Neutrophil (primary cell): ENCODE results near the gene CSTF2T.

Experiments
- H3K27ac ChIP-seq: fragments of 200-600 bp; sonication (generic); 2 replicates; pipeline ENCODE4 v1.5.1; 2016; ENCODE audit warnings: mild to moderate bottlenecking, moderate library complexity
- H3K27me3 ChIP-seq: fragments of 200-600 bp; sonication (generic); 2 replicates; pipeline ENCODE4 v1.6.0; 2016; ENCODE audit warnings: mild to moderate bottlenecking
- H3K36me3 ChIP-seq: fragments of 200-600 bp; sonication (generic); 2 replicates; pipeline ENCODE4 v1.5.1; 2017
- H3K4me1 ChIP-seq, 2 experiments: fragments of 200-600 bp in 1 of 2; sonication (generic) in 1 of 2; 1 replicate in 1 of 2; 2 replicates in 1 of 2; pipeline versions ENCODE4 v1.5.1 to v1.6.1; 2013 to 2016; ENCODE audit warnings: low read depth in 1 of 2, low read length in 1 of 2, mild to moderate bottlenecking in 1 of 2, moderate library complexity in 1 of 2; ENCODE audit not compliant: control insufficient read depth in 1 of 2, insufficient read depth in 1 of 2
- H3K4me3 ChIP-seq, 2 experiments: fragments of 200-600 bp in 1 of 2; sonication (generic) in 1 of 2; 1 replicate in 1 of 2; 2 replicates in 1 of 2; pipeline ENCODE4 v1.5.1; 2013 to 2016; ENCODE audit warnings: low read depth in 1 of 2, low read length in 1 of 2, mild to moderate bottlenecking in 1 of 2, moderate library complexity in 1 of 2
- H3K9me3 ChIP-seq: fragments of 200-600 bp; sonication (generic); 2 replicates; pipeline ENCODE4 v1.5.1; 2016
- CTCF ChIP-seq: fragments of 200-600 bp; sonication (generic); IDR thresholded peaks from 2 replicates; pipeline ENCODE4 v1.5.1; 2016; ENCODE audit warnings: antibody characterized with exemption

CSTF2T gene

DNA sequence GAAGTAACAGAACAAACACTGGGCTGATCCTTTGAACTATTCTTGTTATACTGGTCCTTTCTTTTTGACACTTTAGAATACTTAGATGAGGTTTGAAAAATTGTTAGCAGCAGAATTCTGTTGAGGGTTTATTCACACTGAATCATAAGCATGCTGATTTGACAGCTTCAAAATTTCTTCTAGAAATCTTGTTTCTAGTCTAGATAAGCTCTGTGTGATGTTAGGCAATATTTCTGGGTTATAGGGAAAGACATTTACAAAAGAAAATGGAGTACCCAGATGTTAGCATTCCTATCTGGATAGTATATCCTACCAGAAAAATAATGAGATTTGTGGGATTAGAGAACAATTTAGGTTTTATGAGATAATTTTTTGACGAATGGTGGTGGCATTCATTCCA lies 12.1 kb downstream of the CSTF2T start:
- no peak overlapping the region for H3K27ac ChIP-seq
- TF ChIP-seq CTCF, result no peak
- no peak overlapping the region for H3K4me3 ChIP-seq
- H3K4me1 ChIP-seq, result no peaks in the 10 kb centered on the region
- no peaks in the 10 kb centered on the region for H3K36me3 ChIP-seq
- no peaks in the 10 kb centered on the region for H3K9me3 ChIP-seq
- no peaks in the 10 kb centered on the region for H3K27me3 ChIP-seq

DNA sequence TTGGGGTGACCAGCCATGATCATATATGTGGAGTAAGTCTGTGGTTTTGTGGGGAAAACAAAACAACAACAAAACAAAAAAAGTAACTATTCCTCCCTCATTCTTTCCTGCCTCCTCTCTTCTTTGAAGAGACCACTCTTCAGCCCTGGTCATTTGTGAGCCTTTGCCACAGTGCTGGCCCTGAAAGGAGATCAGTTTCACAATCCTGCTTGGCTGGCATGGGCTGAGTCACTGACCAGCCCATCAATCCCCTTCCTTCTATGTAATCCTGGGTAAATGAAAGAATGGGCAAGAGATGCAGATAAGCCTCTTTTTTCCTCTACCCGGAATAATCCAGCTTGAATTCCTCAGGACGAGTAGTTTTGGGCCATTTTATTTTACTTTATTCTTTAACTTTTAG lies 13.6 kb downstream of the CSTF2T start:
- Histone ChIP-seq H3K36me3 (no peaks in the 10 kb centered on the region), H3K27me3 (no peaks in the 10 kb centered on the region), H3K4me3 (no peak overlapping the region), H3K4me1 (no peaks in the 10 kb centered on the region), H3K9me3 (no peaks in the 10 kb centered on the region), H3K27ac (no peak overlapping the region)
- no peak for TF ChIP-seq CTCF

GRCh38 chr10:51683031-51683691 lies 16.2 kb downstream of the CSTF2T start:
- Histone ChIP-seq H3K9me3 (no peaks in the 10 kb centered on the region), H3K36me3 (no peaks in the 10 kb centered on the region), H3K27me3 (no peaks in the 10 kb centered on the region), H3K4me3 (no peak overlapping the region), H3K27ac (no peak overlapping the region), H3K4me1 (no peaks in the 10 kb centered on the region)
- TF ChIP-seq CTCF, result no peak

DNA sequence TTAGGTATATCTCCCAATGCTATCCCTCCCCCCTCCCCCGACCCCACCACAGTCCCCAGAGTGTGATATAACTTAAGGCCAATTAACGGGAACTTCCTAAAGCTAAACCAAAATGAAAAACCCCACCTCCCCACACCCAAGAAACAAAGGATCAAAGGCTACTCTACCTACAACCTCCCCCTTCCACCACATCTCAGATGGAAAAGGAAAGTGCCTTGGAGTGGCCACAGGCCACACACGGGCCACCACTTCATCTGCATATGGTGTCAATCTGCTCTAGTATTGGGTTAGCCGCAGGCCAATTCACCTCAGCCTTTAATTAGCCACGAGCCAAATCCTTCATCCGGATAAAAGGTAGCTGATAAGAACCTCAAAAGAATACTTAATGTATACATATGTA lies 19.6 kb downstream of the CSTF2T start:
- no peaks in the 10 kb centered on the region for H3K36me3 ChIP-seq
- no peak overlapping the region for H3K4me3 ChIP-seq
- H3K27me3 ChIP-seq, result no peaks in the 10 kb centered on the region
- TF ChIP-seq CTCF, result no peak
- H3K9me3 ChIP-seq, result no peaks in the 10 kb centered on the region
- no peaks in the 10 kb centered on the region for H3K4me1 ChIP-seq
- H3K27ac ChIP-seq, result no peak overlapping the region

GRCh38 chr10:51675088-51675487 lies 24.3 kb downstream of the CSTF2T start:
- Histone ChIP-seq H3K36me3 (no peaks in the 10 kb centered on the region), H3K27me3 (no peaks in the 10 kb centered on the region), H3K4me3 (no peak overlapping the region), H3K4me1 (no peaks in the 10 kb centered on the region), H3K9me3 (no peaks in the 10 kb centered on the region), H3K27ac (no peak overlapping the region)
- no peak for TF ChIP-seq CTCF
